SU-DHL-6 (cell line): Measurements from ENCODE around the gene FCF1.

ENCODE experiments used
- CTCF ChIP-seq: fragments of 200-600 bp; sonication (generic); IDR thresholded peaks from one replicate; pipeline ENCODE4 v1.5.1; 2017; ENCODE audit warnings: antibody characterized with exemption, mild to moderate bottlenecking, low read length, moderate library complexity; ENCODE audit not compliant: insufficient read depth, poor library complexity, severe bottlenecking
- EZH2phosphoT487 ChIP-seq: fragments of 200-600 bp; sonication (generic), shearing (Covaris generic); conservative IDR thresholded peaks from 2 replicates; pipeline ENCODE4 v1.6.1; 2018; ENCODE audit warnings: mild to moderate bottlenecking, antibody characterized with exemption, low read length, moderate library complexity, mixed read lengths

DNA sequence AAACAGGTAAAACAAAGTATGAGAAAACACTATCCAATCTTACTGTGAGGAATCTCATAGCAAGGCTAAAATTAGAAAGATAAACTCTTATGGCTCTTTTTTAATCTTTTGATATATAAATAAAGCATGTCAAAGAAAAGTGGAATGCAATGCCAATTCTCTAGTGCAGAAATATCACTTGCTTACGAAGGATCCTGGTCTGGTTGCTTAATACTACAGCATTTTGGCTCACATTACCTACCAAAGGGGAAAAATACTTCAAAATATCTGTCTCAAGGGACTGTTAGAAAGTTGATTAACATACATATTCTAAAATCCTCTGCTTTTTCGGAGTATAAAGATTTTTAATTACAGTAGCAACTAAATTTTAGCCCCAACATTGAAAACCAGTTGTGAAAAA is 21.5 kb upstream of the FCF1 start:
- TF ChIP-seq EZH2phosphoT487 (no peak), CTCF (no peak)
